ENCODE data around the gene POU3F3. TPM values are rescaled to one million over a fixed set of nuclear protein-coding genes. Genes with fewer than 3 reads are reported as not detected.

POU3F3 gene
- total RNA-seq, 1 donor from 2014 or later = not detected

DNA sequence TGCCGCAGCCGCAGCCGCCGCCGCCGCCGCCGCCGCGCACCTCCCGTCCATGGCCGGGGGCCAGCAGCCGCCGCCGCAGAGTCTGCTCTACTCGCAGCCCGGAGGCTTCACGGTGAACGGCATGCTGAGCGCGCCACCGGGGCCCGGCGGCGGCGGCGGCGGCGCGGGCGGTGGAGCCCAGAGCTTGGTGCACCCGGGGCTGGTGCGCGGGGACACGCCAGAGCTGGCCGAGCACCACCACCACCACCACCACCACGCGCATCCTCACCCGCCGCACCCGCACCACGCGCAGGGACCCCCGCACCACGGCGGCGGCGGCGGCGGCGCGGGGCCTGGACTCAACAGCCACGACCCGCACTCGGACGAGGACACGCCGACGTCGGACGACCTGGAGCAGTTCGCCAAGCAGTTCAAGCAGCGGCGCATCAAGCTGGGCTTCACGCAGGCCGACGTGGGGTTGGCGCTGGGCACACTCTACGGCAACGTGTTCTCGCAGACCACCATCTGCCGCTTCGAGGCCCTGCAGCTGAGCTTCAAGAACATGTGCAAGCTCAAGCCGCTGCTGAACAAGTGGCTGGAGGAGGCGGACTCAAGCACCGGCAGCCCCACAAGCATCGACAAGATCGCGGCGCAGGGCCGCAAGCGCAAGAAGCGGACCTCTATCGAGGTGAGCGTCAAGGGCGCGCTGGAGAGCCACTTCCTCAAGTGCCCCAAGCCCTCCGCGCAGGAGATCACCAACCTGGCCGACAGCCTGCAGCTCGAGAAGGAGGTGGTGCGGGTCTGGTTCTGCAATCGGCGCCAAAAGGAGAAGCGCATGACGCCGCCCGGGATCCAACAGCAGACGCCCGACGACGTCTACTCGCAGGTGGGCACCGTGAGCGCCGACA, 2.4 kb downstream of the POU3F3 start:
- TF ChIP-seq, protein P1, sequence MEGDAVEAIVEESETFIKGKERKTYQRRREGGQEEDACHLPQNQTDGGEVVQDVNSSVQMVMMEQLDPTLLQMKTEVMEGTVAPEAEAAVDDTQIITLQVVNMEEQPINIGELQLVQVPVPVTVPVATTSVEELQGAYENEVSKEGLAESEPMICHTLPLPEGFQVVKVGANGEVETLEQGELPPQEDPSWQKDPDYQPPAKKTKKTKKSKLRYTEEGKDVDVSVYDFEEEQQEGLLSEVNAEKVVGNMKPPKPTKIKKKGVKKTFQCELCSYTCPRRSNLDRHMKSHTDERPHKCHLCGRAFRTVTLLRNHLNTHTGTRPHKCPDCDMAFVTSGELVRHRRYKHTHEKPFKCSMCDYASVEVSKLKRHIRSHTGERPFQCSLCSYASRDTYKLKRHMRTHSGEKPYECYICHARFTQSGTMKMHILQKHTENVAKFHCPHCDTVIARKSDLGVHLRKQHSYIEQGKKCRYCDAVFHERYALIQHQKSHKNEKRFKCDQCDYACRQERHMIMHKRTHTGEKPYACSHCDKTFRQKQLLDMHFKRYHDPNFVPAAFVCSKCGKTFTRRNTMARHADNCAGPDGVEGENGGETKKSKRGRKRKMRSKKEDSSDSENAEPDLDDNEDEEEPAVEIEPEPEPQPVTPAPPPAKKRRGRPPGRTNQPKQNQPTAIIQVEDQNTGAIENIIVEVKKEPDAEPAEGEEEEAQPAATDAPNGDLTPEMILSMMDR (IDR thresholded peaks at IDR 0.05) = no peak
- H3K4me1 ChIP-seq = peaks cover 47% of the 10 kb centered on the region
- no peak for ATAC-seq
- H3K36me3 ChIP-seq = no peaks in the 10 kb centered on the region
- peaks cover 88% of the 10 kb centered on the region for H3K27me3 ChIP-seq (ENCODE audit: low read depth)
- H3K27ac ChIP-seq = no peak overlapping the region
- H3K9me3 ChIP-seq = no peaks in the 10 kb centered on the region
- intact Hi-C loops (cut with DNase I) = no loop called here
- no peak for DNase-seq
- peak overlapping the region; percentile 17 for H3K4me3 ChIP-seq

DNA sequence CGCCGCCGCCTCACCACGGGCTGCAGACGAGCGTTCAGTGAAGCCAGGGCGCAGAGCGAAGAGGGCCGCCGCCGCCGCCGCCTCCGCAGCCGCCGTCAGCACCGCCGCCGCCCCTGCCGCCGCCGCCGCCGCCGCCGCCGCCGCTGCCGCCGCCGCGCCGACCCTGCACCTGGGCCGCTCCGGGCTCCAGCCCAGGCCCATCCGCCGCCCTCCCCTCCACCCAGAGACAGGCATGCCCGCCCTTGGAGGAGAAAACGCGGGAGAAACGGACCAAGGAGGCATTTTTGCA, 3.0 kb downstream of the POU3F3 start:
- H3K4me1 ChIP-seq = peaks cover 44% of the 10 kb centered on the region
- H3K27me3 ChIP-seq (ENCODE audit: low read depth) = peaks cover 88% of the 10 kb centered on the region
- H3K27ac ChIP-seq = no peak overlapping the region

DNA sequence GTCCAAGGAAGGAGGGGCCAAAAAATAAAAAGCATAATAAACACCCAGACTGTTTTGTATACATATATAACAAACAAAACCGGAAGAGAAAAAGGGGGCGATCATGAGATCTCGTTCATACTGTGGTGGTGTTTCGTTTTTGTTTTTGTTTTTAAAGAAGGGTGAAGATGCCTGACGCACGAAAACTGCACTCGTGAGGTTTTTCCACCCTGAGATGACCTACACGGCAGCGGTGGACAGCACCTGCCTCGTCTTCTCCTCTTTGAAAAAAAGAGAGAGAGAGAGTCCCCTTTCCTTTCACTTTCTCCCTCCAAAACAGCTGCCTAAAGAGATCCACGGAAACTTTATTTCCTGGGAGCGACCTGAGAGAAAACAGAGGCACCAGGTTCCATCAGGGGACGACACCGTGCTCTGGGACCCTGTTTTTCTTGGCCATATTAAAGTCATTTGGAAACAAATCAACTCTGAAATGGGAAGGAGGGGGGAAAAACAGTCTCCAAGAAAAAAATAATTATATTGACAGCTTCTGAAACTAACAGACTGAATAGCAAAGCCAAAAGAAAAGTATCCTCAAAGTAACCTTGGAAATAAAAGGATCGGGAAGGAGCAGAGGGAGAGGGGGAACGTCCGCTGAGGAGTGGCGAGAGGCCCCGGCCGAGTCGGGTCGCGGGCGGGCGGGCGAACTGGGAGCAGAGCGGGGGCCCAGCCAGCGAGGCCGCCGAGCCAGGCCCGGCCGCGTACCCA, 3.5 kb downstream of the POU3F3 start:
- intact Hi-C loops (cut with DNase I) = no loop called here
- Histone ChIP-seq H3K36me3 (no peaks in the 10 kb centered on the region), H3K27ac (no peak overlapping the region), H3K9me3 (no peaks in the 10 kb centered on the region), H3K27me3 (ENCODE audit: low read depth) (peaks cover 88% of the 10 kb centered on the region), H3K4me1 (peaks cover 44% of the 10 kb centered on the region), H3K4me3 (peak overlapping the region; percentile 14)
- DNase-seq (no peak), ATAC-seq (no peak)
- TF ChIP-seq, protein P1 (IDR thresholded peaks at IDR 0.05) = no peak

More for the DNA sequence above, 3.0 kb downstream of the POU3F3 start:
- TF ChIP-seq, protein P1 (IDR thresholded peaks at IDR 0.05) = no peak
- Histone ChIP-seq H3K4me3 (peak overlapping the region; percentile 14), H3K36me3 (no peaks in the 10 kb centered on the region), H3K9me3 (no peaks in the 10 kb centered on the region)
- intact Hi-C loops (cut with DNase I) = no loop called here
- DNase-seq = no peak
- no peak for ATAC-seq

DNA sequence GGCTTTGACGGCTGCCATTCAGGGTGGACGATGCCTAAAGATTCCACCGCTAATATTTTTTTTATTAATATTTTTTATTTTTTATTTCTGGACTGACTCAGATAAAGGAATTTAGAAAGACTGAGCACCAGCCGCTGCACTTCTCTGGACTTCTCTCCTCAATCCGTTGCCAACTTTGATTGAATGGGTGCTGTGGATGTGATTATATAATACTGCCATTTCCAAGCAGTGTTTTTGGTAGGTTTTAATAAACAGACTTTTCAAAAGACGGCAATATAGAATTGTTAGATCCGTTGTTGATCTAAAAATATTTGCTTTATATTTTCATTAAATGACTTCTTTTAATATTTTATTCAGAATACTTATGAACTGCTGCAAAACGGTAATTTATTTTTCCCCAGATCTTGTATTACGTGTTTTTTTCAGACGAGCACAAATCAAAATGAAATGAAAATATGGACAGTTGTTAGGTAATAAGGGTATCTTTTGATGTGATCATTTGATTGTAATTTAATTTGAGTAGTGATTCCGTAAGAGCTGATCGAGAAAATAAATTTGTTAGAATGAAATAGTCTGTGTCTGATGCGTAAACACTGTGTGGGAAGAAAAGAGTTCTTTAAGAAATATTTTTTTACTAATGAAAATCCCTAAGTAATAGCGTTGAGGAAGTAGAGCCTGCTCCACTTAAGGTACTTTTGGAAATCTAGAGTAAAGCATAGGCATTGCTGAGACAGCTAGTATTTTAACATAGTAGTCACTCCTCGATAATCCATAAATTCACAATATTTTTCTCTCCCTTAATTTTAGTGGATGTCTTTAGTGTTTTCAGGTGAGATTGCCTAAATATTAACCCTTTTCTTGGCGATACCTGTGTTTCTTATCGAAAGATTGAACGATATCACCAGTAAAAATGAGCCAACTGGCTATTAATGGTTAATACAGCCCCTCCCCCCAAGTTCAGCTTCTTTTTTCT, 4.4 kb downstream of the POU3F3 start:
- peaks cover 41% of the 10 kb centered on the region for H3K4me1 ChIP-seq
- H3K9me3 ChIP-seq = no peaks in the 10 kb centered on the region
- no peak overlapping the region for H3K27ac ChIP-seq
- H3K36me3 ChIP-seq = no peaks in the 10 kb centered on the region
- DNase-seq (no peak), ATAC-seq (no peak)
- TF ChIP-seq, protein P1 (IDR thresholded peaks at IDR 0.05) = no peak
- intact Hi-C loops (cut with DNase I) = no loop called here
- H3K4me3 ChIP-seq = no peak overlapping the region
- H3K27me3 ChIP-seq (ENCODE audit: low read depth) = peaks cover 90% of the 10 kb centered on the region

DNA sequence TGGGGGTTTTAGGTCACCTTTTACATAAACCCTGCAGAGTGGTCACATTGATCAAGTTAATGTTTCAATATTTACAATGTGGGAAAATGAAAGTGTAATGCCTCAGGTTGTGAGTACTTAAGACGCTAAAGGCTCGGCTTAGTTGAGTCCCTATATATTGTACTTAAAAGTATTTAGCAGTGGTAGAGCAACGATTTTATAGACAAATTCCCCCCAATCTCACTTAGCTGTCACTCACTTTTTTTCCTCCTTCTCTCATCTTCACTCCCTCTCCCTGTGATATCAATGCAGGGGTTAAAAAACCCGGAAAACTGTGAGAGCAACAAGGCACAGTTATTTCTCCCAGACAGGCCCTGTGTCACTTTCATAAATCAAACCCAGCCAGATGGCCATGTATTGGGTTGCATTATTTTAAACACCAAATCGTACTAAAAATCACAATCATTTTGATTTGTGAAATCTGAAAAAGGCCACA, 5.4 kb downstream of the POU3F3 start:
- DNase-seq = no peak
- Histone ChIP-seq H3K27ac (no peak overlapping the region), H3K36me3 (no peaks in the 10 kb centered on the region), H3K4me1 (peaks cover 30% of the 10 kb centered on the region), H3K4me3 (no peak overlapping the region), H3K9me3 (no peaks in the 10 kb centered on the region), H3K27me3 (ENCODE audit: low read depth) (peaks cover 90% of the 10 kb centered on the region)
- ATAC-seq = no peak
- intact Hi-C loops (cut with DNase I) = no loop called here
- TF ChIP-seq, protein P1 (IDR thresholded peaks at IDR 0.05) = no peak
